Activated CD4-positive, alpha-beta T cell treated with anti-CD3 and anti-CD28 coated beads, Interleukin-2, Interleukin-6, amounts not matched to agents 100 ng/mL and 50 ng/mL, durations not matched to agents 16 hours and 8 hours (primary cell): ENCODE data around the gene FRMPD2.
"Not testable (repeated sequence)": the region's sequence is repeated elsewhere in the genome, so short reads cannot be mapped to it uniquely, and the experiment has no call there.

Experiments
- DNase-seq: peaks from one replicate; pipeline ENCODE4 v3.0.0-alpha.2; 2020

The FRMPD2 gene

DNA sequence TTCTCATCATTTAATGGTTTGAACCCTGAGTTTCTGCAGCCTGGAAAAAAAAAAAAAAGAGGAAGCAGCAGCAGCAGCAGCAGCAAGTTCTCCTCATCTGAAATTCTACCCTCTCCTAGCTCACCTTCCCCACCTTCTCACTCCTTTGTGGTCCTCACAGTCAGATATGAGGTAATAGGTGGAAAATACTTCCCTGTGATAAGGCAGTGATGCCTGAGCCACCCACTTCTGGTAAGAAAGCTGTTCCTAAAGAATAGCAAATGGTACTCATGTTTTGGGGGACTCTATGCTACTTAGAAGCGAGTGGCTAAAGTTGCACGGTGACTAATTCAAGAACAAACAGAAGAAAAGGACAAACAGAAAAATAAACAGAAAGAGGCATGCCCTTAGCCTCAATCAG lies 148.2 kb downstream of the FRMPD2 start:
- not testable (repeated sequence) for DNase-seq

DNA sequence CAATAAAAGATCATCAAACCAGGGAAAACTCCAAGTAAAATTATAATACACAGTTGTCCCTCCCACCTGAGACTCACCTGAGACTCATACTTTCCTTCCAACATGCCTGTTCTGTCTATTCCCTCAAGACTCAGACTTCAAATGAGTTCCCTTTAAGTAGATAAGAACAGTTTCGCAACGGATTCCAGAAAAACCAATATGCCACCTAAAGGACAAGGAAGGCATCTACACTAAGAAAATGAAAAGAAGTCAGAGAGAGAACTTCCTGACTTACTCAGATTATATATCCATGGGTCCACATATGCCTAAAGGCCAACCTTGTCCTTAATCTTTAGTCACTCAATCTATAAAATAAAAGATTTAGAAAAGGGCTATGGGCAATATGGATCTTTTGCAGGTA lies 148.9 kb downstream of the FRMPD2 start:
- not testable (repeated sequence) for DNase-seq

DNA sequence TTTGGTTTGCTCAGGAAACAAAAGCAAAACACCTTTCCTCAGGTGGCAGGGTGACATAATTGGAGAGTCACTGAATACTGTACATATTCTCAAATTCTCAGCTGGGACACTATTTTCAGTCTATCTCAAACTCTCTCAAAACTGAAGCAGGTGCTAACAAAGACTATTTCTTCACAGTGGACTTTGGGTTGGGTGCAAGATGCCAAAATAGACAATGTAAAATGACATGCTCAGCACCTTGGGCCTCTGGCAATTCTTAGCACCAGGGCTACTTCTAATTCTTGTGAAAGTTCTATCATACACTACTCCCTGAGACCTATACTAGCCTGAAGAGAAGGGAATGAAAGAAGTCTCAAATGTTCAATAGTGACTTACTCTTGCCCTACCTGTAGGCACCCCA lies 151.9 kb downstream of the FRMPD2 start:
- DNase-seq, result not testable (repeated sequence)

DNA sequence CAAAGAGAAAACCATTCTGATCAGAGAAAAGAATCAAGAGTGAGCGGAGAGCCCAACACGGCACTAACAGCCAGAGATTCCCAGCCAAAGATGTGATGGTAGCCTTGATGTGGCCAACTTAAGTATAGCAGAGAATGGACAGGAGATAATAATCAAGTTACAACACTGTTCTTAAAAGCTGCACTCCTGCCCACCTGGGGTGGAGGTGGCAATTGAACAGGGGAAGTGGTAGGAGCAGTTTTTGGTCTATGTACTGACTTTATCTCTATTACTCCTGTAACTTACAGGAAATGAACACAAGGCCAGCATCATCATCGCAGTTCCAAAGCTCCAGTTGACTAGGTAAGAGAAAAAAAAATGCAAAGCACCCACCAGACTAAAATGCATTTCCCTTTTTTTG lies 164.2 kb downstream of the FRMPD2 start:
- DNase-seq, result not testable (repeated sequence)
